ENCODE results near the gene GALNT17.

Gene GALNT17

GRCh38 chr7:71129126-71129525, 2.8 kb upstream of the GALNT17 start:
- ChIA-PET CTCF (no interaction called here), POLR2A (no interaction called here)
- DNase-seq (ENCODE audit: low read depth, low spot score), result no peak
- H3K4me3 ChIP-seq (ENCODE audit: low read depth, low read length), result no peak overlapping the region
- no peak for TF ChIP-seq CTCF (IDR thresholded peaks at IDR 0.05; ENCODE audit: insufficient read depth, low read length, missing control alignments)

- no peak overlapping the region for H3K4me3 ChIP-seq (ENCODE audit: low read depth, low read length)
- POLR2A ChIA-PET, result interaction anchor here (0.8 kb wide), 1 partner anchor 45 kb away, joined by 3 read pairs; no protein-coding TSS in a partner anchor
- DNase-seq (ENCODE audit: low read depth, low spot score), result no peak
- no peak for TF ChIP-seq CTCF (IDR thresholded peaks at IDR 0.05; ENCODE audit: insufficient read depth, low read length, missing control alignments)
- CTCF ChIA-PET, result no interaction called here
These were observed 1.8 kb upstream of the GALNT17 start for GRCh38 chr7:71130031-71130679.

GRCh38 chr7:71131256-71132126, 453 bp upstream of the GALNT17 start:
- POLR2A ChIA-PET, result no interaction called here
- H3K4me3 ChIP-seq (ENCODE audit: low read depth, low read length), result peak overlapping the region; percentile 27

GRCh38 chr7:71132377-71133231, 660 bp downstream of the GALNT17 start:
- no peak for TF ChIP-seq CTCF (IDR thresholded peaks at IDR 0.05; ENCODE audit: insufficient read depth, low read length, missing control alignments)
- H3K4me3 ChIP-seq (ENCODE audit: low read depth, low read length), result no peak overlapping the region
- ChIA-PET CTCF (no interaction called here), POLR2A (no interaction called here)
- no peak for DNase-seq (ENCODE audit: low read depth, low spot score)

More at GRCh38 chr7:71131256-71132126, 453 bp upstream of the GALNT17 start:
- no peak for DNase-seq (ENCODE audit: low read depth, low spot score)
- no peak for TF ChIP-seq CTCF (IDR thresholded peaks at IDR 0.05; ENCODE audit: insufficient read depth, low read length, missing control alignments)
- CTCF ChIA-PET, result no interaction called here

GRCh38 chr7:71133232-71133622, 1.3 kb downstream of the GALNT17 start:
- TF ChIP-seq CTCF (IDR thresholded peaks at IDR 0.05; ENCODE audit: insufficient read depth, low read length, missing control alignments), result no peak
- DNase-seq (ENCODE audit: low read depth, low spot score), result no peak
- no peak overlapping the region for H3K4me3 ChIP-seq (ENCODE audit: low read depth, low read length)
- POLR2A ChIA-PET, result no interaction called here
- CTCF ChIA-PET, result no interaction called here

- ChIA-PET CTCF (no interaction called here), POLR2A (no interaction called here)
- DNase-seq (ENCODE audit: low read depth, low spot score), result no peak
- H3K4me3 ChIP-seq (ENCODE audit: low read depth, low read length), result no peak overlapping the region
- no peak for TF ChIP-seq CTCF (IDR thresholded peaks at IDR 0.05; ENCODE audit: insufficient read depth, low read length, missing control alignments)
These were observed 1.9 kb downstream of the GALNT17 start for GRCh38 chr7:71133856-71134255.
